HCT116 (cell line): ENCODE results near the gene GJA9. TPM values are rescaled to one million over a fixed set of nuclear protein-coding genes. Genes with fewer than 3 reads are reported as not detected.

ENCODE experiments used
- ATAC-seq: fragments of 200-7000 bp; cut with Tn5 transposase; 2 replicates; pipeline ENCODE4 v1.9.1; 2020; ENCODE audit warnings: mild to moderate bottlenecking, moderate library complexity
- BruUV-seq: library from RNA; stranded (reverse); fragments of 400-500 nt; replicated peaks from 2 replicates; lab custom pipeline; 2021; lab: Mats Ljungman, UMichigan
- CTCF ChIA-PET: fragments of 300-600 bp; sonication (Branson Sonifier 250); formaldehyde crosslinking; loops from one replicate; lab custom pipeline; 2021; ENCODE audit warnings: antibody characterized with exemption; lab: Charles Lee
- POLR2A ChIA-PET: fragments of 300-600, 350-600 bp; sonication (Branson Sonifier 250); formaldehyde crosslinking; loops from one replicate; lab custom pipeline; 2021; ENCODE audit warnings: antibody characterized with exemption; lab: Charles Lee
- RAD21 ChIA-PET, 2 experiments: fragments of 300-600 bp; sonication (Branson Sonifier 250); formaldehyde crosslinking; loops; one replicate each; lab custom pipeline; 2023; ENCODE audit warnings: low total read pairs in 2 of 2; ENCODE audit not compliant: uncharacterized antibody in 2 of 2, unreplicated experiment in 2 of 2, low non-redundant PET in 1 of 2; lab: Charles Lee
- DNase-seq: peaks from one replicate; pipeline ENCODE4 v3.0.0-alpha.2; 2010; ENCODE audit warnings: low read depth, low spot score
- H2AFZ ChIP-seq: fragments of 200-600 bp; shearing (Covaris generic), sonication (generic); 2 replicates; pipeline ENCODE4 v1.6.1; 2017; ENCODE audit warnings: low read depth, mixed run types, mixed read lengths, antibody characterized with exemption, low read length; ENCODE audit not compliant: poor library complexity, severe bottlenecking
- H3K27ac ChIP-seq: 2 replicates; pipeline ENCODE4 v1.5.1; 2012; ENCODE audit warnings: low read depth, low read length
- H3K27me3 ChIP-seq: fragments of 200-600 bp; sonication (generic); 2 replicates; pipeline ENCODE4 v1.6.1; 2016; ENCODE audit warnings: mixed run types, low read length, mixed read lengths; ENCODE audit not compliant: insufficient read depth
- H3K36me3 ChIP-seq, 2 experiments: fragments of 200-500 bp in 1 of 2; fragments of 200-600 bp in 1 of 2; sonication (Bioruptor generic) in 1 of 2; sonication (generic) in 1 of 2; 2 replicates each; pipeline versions ENCODE4 v1.5.1 to v1.6.1; 2014 to 2016; ENCODE audit warnings: low read length in 2 of 2, inconsistent platforms in 1 of 2, mixed read lengths in 1 of 2, mixed run types in 1 of 2; ENCODE audit not compliant: insufficient read depth in 2 of 2, control insufficient read depth in 1 of 2
- H3K4me1 ChIP-seq, 2 experiments: fragments of 200-600 bp in 1 of 2; sonication (generic) in 1 of 2; 2 replicates each; pipeline versions ENCODE4 v1.5.1 to v1.6.1; 2012 to 2017; ENCODE audit warnings: low read length in 2 of 2, inconsistent platforms in 1 of 2, mild to moderate bottlenecking in 1 of 2, mixed read lengths in 1 of 2, mixed run types in 1 of 2, moderate library complexity in 1 of 2; ENCODE audit not compliant: insufficient read depth in 2 of 2, control insufficient read depth in 1 of 2
- H3K4me2 ChIP-seq: fragments of 200-600 bp; sonication (generic); 2 replicates; pipeline ENCODE4 v1.6.1; 2017; ENCODE audit warnings: mixed run types, low read length, mixed read lengths
- H3K4me3 ChIP-seq, 2 experiments: fragments of 200-600 bp in 1 of 2; sonication (generic) in 1 of 2; replicated peaks in 1 of 2; 2 replicates each; pipeline ENCODE4 v1.5.1; 2011 to 2016; ENCODE audit warnings: low read length in 2 of 2, control low read depth in 1 of 2, low read depth in 1 of 2, mild to moderate bottlenecking in 1 of 2, mixed read lengths in 1 of 2, mixed run types in 1 of 2
- H3K79me2 ChIP-seq: fragments of 200-600 bp; sonication (generic); 2 replicates; pipeline ENCODE4 v1.6.1; 2017; ENCODE audit warnings: mild to moderate bottlenecking, mixed run types, low read length, moderate library complexity, mixed read lengths; ENCODE audit not compliant: insufficient read depth
- H3K9ac ChIP-seq: fragments of 200-600 bp; sonication (generic); 2 replicates; pipeline ENCODE4 v1.6.1; 2016; ENCODE audit warnings: low read length, mixed read lengths
- H3K9me2 ChIP-seq: fragments of 200-600 bp; sonication (generic), shearing (Covaris generic); 2 replicates; pipeline ENCODE4 v1.6.1; 2017; ENCODE audit warnings: mixed run types, mild to moderate bottlenecking, moderate library complexity; ENCODE audit not compliant: insufficient read depth
- H3K9me3 ChIP-seq, 2 experiments: fragments of 200-500 bp in 1 of 2; fragments of 200-600 bp in 1 of 2; sonication (Bioruptor generic) in 1 of 2; sonication (generic) in 1 of 2; 2 replicates each; pipeline ENCODE4 v1.6.1; 2014 to 2017; ENCODE audit warnings: low read length in 2 of 2, mixed read lengths in 2 of 2, inconsistent platforms in 1 of 2, low read depth in 1 of 2, mild to moderate bottlenecking in 1 of 2, mixed run types in 1 of 2, moderate library complexity in 1 of 2; ENCODE audit not compliant: control insufficient read depth in 1 of 2, insufficient read depth in 1 of 2
- H4K20me1 ChIP-seq: fragments of 200-600 bp; sonication (generic), shearing (Covaris generic); 2 replicates; pipeline ENCODE4 v1.6.1; 2017; ENCODE audit warnings: mixed run types, mild to moderate bottlenecking, moderate library complexity; ENCODE audit not compliant: insufficient read depth
- CBX3 ChIP-seq: IDR thresholded peaks from 2 replicates; pipeline ENCODE4 v1.6.1; 2012; ENCODE audit warnings: low read depth
- CEBPB ChIP-seq: IDR thresholded peaks from 2 replicates; pipeline ENCODE4 v1.6.1; 2012; ENCODE audit warnings: low read depth
- EGR1 ChIP-seq: IDR thresholded peaks from 2 replicates; pipeline ENCODE4 v1.6.1; 2012; ENCODE audit warnings: low read depth
- ELF1 ChIP-seq: IDR thresholded peaks from 2 replicates; pipeline ENCODE4 v1.6.1; 2012; ENCODE audit warnings: low read depth, borderline replicate concordance
- EZH2phosphoT487 ChIP-seq: fragments of 200-600 bp; IDR thresholded peaks from 2 replicates; pipeline ENCODE4 v1.6.1; 2018; ENCODE audit warnings: antibody characterized with exemption, borderline replicate concordance
- FOSL1 ChIP-seq: IDR thresholded peaks from 2 replicates; pipeline ENCODE4 v1.6.1; 2012; ENCODE audit warnings: low read depth
- JUND ChIP-seq: IDR thresholded peaks from 2 replicates; pipeline ENCODE4 v1.6.1; 2012
- POLR2A ChIP-seq: IDR thresholded peaks from 2 replicates; pipeline ENCODE4 v1.7.0; 2011; ENCODE audit warnings: borderline replicate concordance; ENCODE audit not compliant: insufficient read depth, insufficient read length; ENCODE audit errors: extremely low read depth
- POLR2AphosphoS5 ChIP-seq: IDR thresholded peaks from 2 replicates; pipeline ENCODE4 v1.6.1; 2011; ENCODE audit warnings: mild to moderate bottlenecking, low read depth, low read length, moderate library complexity
- SP1 ChIP-seq: IDR thresholded peaks from 2 replicates; pipeline ENCODE4 v1.6.1; 2012; ENCODE audit warnings: low read depth
- SRF ChIP-seq: IDR thresholded peaks from 2 replicates; pipeline ENCODE4 v1.6.1; 2012; ENCODE audit warnings: low read depth
- ZNF274 ChIP-seq: fragments of 200-500 bp; sonication (Bioruptor generic); IDR thresholded peaks from 2 replicates; pipeline ENCODE4 v1.6.1; 2014; ENCODE audit warnings: mild to moderate bottlenecking, low read depth, low read length, inconsistent platforms
- intact Hi-C: fragments of 100-400 bp; cut with micrococcal nuclease; formaldehyde crosslinking; loops from 2 replicates; pipeline ENCODE4 v1.10.0; 2022
- total RNA-seq: library from RNA; stranded (reverse); gene quantifications from one replicate; pipeline ENCODE4 v1.2.1, GENCODE V29; 2021; ENCODE audit not compliant: unreplicated experiment
- TF ChIP-seq, protein P1 (sequence below): IDR thresholded peaks from 2 replicates; pipeline ENCODE4 v1.6.1; 2011; ENCODE audit warnings: mild to moderate bottlenecking, low read length, moderate library complexity; ENCODE audit not compliant: insufficient replicate concordance; ENCODE audit errors: extremely low read depth
- TF ChIP-seq, protein P2 (sequence below): IDR thresholded peaks from 2 replicates; pipeline ENCODE4 v1.6.1; 2012
- TF ChIP-seq, protein P3 (sequence below): IDR thresholded peaks from 2 replicates; pipeline ENCODE4 v1.6.1; 2012; ENCODE audit warnings: low read depth

GJA9 gene
- total RNA-seq, 1 experiment from 2014 or later = not detected

DNA sequence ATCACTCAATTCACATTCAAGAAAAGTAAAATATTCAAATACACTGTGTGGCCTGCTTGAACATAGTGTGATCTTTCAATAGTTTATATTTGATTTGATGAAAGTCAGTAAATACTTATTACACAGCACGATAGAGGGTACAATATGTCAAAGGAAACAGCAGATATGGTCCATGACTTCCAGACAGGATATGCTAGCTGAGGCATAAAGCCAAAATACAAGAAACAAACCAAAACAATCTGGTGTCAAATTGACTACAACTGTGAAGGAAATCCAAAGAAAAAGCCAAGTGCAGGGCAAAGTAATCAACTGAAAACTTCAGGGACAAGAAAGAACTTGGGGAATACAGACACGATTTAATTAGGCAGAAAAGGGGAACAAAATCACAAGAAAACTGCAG, 41.1 kb downstream of the GJA9 start (continued):
- TF ChIP-seq, protein P1, sequence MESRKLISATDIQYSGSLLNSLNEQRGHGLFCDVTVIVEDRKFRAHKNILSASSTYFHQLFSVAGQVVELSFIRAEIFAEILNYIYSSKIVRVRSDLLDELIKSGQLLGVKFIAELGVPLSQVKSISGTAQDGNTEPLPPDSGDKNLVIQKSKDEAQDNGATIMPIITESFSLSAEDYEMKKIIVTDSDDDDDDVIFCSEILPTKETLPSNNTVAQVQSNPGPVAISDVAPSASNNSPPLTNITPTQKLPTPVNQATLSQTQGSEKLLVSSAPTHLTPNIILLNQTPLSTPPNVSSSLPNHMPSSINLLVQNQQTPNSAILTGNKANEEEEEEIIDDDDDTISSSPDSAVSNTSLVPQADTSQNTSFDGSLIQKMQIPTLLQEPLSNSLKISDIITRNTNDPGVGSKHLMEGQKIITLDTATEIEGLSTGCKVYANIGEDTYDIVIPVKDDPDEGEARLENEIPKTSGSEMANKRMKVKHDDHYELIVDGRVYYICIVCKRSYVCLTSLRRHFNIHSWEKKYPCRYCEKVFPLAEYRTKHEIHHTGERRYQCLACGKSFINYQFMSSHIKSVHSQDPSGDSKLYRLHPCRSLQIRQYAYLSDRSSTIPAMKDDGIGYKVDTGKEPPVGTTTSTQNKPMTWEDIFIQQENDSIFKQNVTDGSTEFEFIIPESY = no peak
- TF ChIP-seq, protein P2, sequence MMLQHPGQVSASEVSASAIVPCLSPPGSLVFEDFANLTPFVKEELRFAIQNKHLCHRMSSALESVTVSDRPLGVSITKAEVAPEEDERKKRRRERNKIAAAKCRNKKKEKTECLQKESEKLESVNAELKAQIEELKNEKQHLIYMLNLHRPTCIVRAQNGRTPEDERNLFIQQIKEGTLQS = no peak
- no peak for TF ChIP-seq JUND
- no peak for TF ChIP-seq CBX3
- TF ChIP-seq EGR1 = no peak
- no peak for TF ChIP-seq SRF
- no peak for TF ChIP-seq CEBPB
- no peak for TF ChIP-seq EZH2phosphoT487
- no peak for TF ChIP-seq FOSL1
- TF ChIP-seq, all 23 proteins: peak for 0

DNA sequence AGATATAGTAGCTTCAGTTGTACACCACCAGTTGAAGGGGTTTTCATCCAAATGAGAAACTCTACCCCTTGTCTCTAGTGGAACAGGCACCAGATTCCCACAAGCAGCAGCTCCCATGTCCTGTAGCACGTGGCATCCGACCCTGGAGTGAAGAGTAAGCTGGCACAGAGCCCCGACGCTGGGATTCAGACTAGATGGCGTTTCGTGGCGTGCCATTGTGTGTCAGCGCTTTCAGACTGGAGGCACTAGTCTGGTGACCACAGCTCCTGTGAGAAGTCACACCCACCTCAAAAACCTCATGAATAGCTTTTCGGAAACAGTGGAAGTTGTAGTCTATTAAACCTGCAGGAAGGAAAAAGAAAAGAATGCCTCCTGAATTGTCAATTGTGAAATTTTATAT, 42.0 kb downstream of the GJA9 start:
- Histone ChIP-seq H3K9ac (no peak overlapping the region), H3K9me3 (no peaks in the 10 kb centered on the region), H4K20me1 (no peaks in the 10 kb centered on the region), H3K27ac (no peak overlapping the region), H3K4me1 (no peaks in the 10 kb centered on the region), H3K36me3 (peaks cover 0 to 4% of the 10 kb centered on the region in 2 experiments; a peak in 2 of 4 replicates), H2AFZ (no peak overlapping the region), H3K4me2 (no peak overlapping the region), H3K27me3 (no peaks in the 10 kb centered on the region)
- RAD21 ChIA-PET = no interaction called here
- POLR2A ChIA-PET = no interaction called here
- DNase-seq (no peak), ATAC-seq (no peak)
- CTCF ChIA-PET = no interaction called here
- TF ChIP-seq ELF1 = no peak
- TF ChIP-seq ZNF274 = no peak
- no peak for TF ChIP-seq FOSL1
- TF ChIP-seq POLR2A = no peak
- TF ChIP-seq SP1 = no peak
- TF ChIP-seq, protein P2 = no peak
- no peak for TF ChIP-seq POLR2AphosphoS5
- TF ChIP-seq, protein P3, sequence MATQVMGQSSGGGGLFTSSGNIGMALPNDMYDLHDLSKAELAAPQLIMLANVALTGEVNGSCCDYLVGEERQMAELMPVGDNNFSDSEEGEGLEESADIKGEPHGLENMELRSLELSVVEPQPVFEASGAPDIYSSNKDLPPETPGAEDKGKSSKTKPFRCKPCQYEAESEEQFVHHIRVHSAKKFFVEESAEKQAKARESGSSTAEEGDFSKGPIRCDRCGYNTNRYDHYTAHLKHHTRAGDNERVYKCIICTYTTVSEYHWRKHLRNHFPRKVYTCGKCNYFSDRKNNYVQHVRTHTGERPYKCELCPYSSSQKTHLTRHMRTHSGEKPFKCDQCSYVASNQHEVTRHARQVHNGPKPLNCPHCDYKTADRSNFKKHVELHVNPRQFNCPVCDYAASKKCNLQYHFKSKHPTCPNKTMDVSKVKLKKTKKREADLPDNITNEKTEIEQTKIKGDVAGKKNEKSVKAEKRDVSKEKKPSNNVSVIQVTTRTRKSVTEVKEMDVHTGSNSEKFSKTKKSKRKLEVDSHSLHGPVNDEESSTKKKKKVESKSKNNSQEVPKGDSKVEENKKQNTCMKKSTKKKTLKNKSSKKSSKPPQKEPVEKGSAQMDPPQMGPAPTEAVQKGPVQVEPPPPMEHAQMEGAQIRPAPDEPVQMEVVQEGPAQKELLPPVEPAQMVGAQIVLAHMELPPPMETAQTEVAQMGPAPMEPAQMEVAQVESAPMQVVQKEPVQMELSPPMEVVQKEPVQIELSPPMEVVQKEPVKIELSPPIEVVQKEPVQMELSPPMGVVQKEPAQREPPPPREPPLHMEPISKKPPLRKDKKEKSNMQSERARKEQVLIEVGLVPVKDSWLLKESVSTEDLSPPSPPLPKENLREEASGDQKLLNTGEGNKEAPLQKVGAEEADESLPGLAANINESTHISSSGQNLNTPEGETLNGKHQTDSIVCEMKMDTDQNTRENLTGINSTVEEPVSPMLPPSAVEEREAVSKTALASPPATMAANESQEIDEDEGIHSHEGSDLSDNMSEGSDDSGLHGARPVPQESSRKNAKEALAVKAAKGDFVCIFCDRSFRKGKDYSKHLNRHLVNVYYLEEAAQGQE = no peak
- TF ChIP-seq, all 23 proteins: peak for 0
- Histone ChIP-seq H3K4me3 (no peak overlapping the region), H3K9me2 (no peaks in the 10 kb centered on the region), H3K79me2 (no peaks in the 10 kb centered on the region)
- intact Hi-C loops = loop anchor here (10.0 kb wide), 2 partner anchors 315 to 1145 kb away; partner anchors contain the start of gene CDCA8
- BruUV-seq = no TSS peak
